Subcutaneous abdominal adipose tissue (tissue), 5 donors: ENCODE data around the gene IFRD1.

Experiments used
- H3K27ac ChIP-seq: one replicate; pipeline ENCODE4 v1.7.0; 2013; ENCODE audit warnings: low read depth, mild to moderate bottlenecking, inconsistent platforms, low read length, moderate library complexity
- H3K27me3 ChIP-seq, 5 donors: one replicate each; pipeline ENCODE4 v1.7.0; 2013; ENCODE audit warnings: low read length in 5 of 5, inconsistent platforms in 1 of 5; ENCODE audit not compliant: control insufficient read depth in 5 of 5, insufficient read depth in 4 of 5
- H3K36me3 ChIP-seq, 5 donors: one replicate each; pipeline ENCODE4 v1.7.0; 2013; ENCODE audit warnings: low read length in 5 of 5; ENCODE audit not compliant: control insufficient read depth in 5 of 5, insufficient read depth in 5 of 5
- H3K4me1 ChIP-seq, 5 donors: one replicate each; pipeline ENCODE4 v1.7.0; 2013; ENCODE audit warnings: low read length in 5 of 5, mild to moderate bottlenecking in 3 of 5, moderate library complexity in 1 of 5; ENCODE audit not compliant: control insufficient read depth in 5 of 5, insufficient read depth in 5 of 5
- H3K4me3 ChIP-seq, 5 donors: one replicate each; pipeline ENCODE4 v1.7.0; 2013; ENCODE audit warnings: low read length in 5 of 5, low read depth in 1 of 5
- H3K9ac ChIP-seq, 5 donors: one replicate each; pipeline ENCODE4 v1.7.0; 2013; ENCODE audit warnings: low read length in 5 of 5, mild to moderate bottlenecking in 4 of 5, moderate library complexity in 3 of 5
- H3K9me3 ChIP-seq, 5 donors: one replicate each; pipeline ENCODE4 v1.7.0; 2013; ENCODE audit warnings: low read length in 5 of 5; ENCODE audit not compliant: control insufficient read depth in 5 of 5
- donor health status: healthy.
- donor health status: healthy.
- donor health status: healthy.
- donor health status: healthy.
- donor health status: healthy.

The IFRD1 gene

GRCh38 chr7:112501801-112502503 is 51.7 kb downstream of the IFRD1 start:
- no peaks in the 10 kb centered on the region for H3K9me3 ChIP-seq
- H3K4me1 ChIP-seq, result peaks cover 0 to 9% (median 4%) of the 10 kb centered on the region in 5 donors
- H3K36me3 ChIP-seq, result no peaks in the 10 kb centered on the region
- no peak overlapping the region for H3K27ac ChIP-seq
- no peak overlapping the region for H3K9ac ChIP-seq
- H3K27me3 ChIP-seq, result no peaks in the 10 kb centered on the region
- H3K4me3 ChIP-seq, result no peak overlapping the region

GRCh38 chr7:112502700-112503099 is 52.4 kb downstream of the IFRD1 start:
- H3K27ac ChIP-seq, result no peak overlapping the region
- no peaks in the 10 kb centered on the region for H3K36me3 ChIP-seq
- H3K4me3 ChIP-seq, result no peak overlapping the region
- no peaks in the 10 kb centered on the region for H3K27me3 ChIP-seq
- no peak overlapping the region for H3K9ac ChIP-seq
- no peaks in the 10 kb centered on the region for H3K9me3 ChIP-seq
- H3K4me1 ChIP-seq, result peaks cover 0 to 9% (median 4%) of the 10 kb centered on the region in 5 donors

GRCh38 chr7:112503361-112503972 is 53.2 kb downstream of the IFRD1 start:
- H3K27me3 ChIP-seq, result peaks cover 0 to 1% (median 0%) of the 10 kb centered on the region in 5 donors
- H3K9me3 ChIP-seq, result no peaks in the 10 kb centered on the region
- peaks cover 0 to 9% (median 4%) of the 10 kb centered on the region in 5 donors for H3K4me1 ChIP-seq
- H3K36me3 ChIP-seq, result no peaks in the 10 kb centered on the region
- no peak overlapping the region for H3K4me3 ChIP-seq
- H3K9ac ChIP-seq, result no peak overlapping the region
- H3K27ac ChIP-seq, result no peak overlapping the region

GRCh38 chr7:112504093-112504695 is 53.9 kb downstream of the IFRD1 start:
- Histone ChIP-seq H3K4me1 (peaks cover 0 to 9% (median 4%) of the 10 kb centered on the region in 5 donors), H3K27me3 (peaks cover 0 to 2% (median 0%) of the 10 kb centered on the region in 5 donors), H3K36me3 (no peaks in the 10 kb centered on the region), H3K9me3 (no peaks in the 10 kb centered on the region), H3K9ac (no peak overlapping the region), H3K27ac (no peak overlapping the region), H3K4me3 (no peak overlapping the region)

GRCh38 chr7:112505495-112505894 is 55.2 kb downstream of the IFRD1 start:
- peaks cover 0 to 2% (median 0%) of the 10 kb centered on the region in 5 donors for H3K27me3 ChIP-seq
- H3K4me3 ChIP-seq, result no peak overlapping the region
- H3K36me3 ChIP-seq, result no peaks in the 10 kb centered on the region
- H3K9me3 ChIP-seq, result no peaks in the 10 kb centered on the region
- peaks cover 0 to 9% (median 4%) of the 10 kb centered on the region in 5 donors for H3K4me1 ChIP-seq
- no peak overlapping the region for H3K27ac ChIP-seq
- no peak overlapping the region for H3K9ac ChIP-seq

- Histone ChIP-seq H3K4me1 (peaks cover 0 to 5% (median 0%) of the 10 kb centered on the region in 5 donors), H3K27ac (no peak overlapping the region), H3K4me3 (no peak overlapping the region), H3K9ac (no peak overlapping the region), H3K27me3 (peaks cover 0 to 2% (median 0%) of the 10 kb centered on the region in 5 donors), H3K9me3 (no peaks in the 10 kb centered on the region), H3K36me3 (no peaks in the 10 kb centered on the region)
Measured at GRCh38 chr7:112508404-112508803, 58.1 kb downstream of the IFRD1 start.

GRCh38 chr7:112509402-112509801 is 59.1 kb downstream of the IFRD1 start:
- Histone ChIP-seq H3K9me3 (no peaks in the 10 kb centered on the region), H3K27ac (no peak overlapping the region), H3K4me3 (no peak overlapping the region), H3K27me3 (peaks cover 0 to 2% (median 0%) of the 10 kb centered on the region in 5 donors), H3K36me3 (no peaks in the 10 kb centered on the region), H3K4me1 (peaks cover 0 to 5% (median 0%) of the 10 kb centered on the region in 5 donors), H3K9ac (no peak overlapping the region)

GRCh38 chr7:112510001-112510742 is 59.9 kb downstream of the IFRD1 start:
- peaks cover 0 to 2% (median 0%) of the 10 kb centered on the region in 5 donors for H3K27me3 ChIP-seq
- no peak overlapping the region for H3K27ac ChIP-seq
- H3K4me1 ChIP-seq, result peaks cover 0 to 5% (median 0%) of the 10 kb centered on the region in 5 donors
- H3K36me3 ChIP-seq, result no peaks in the 10 kb centered on the region
- no peak overlapping the region for H3K4me3 ChIP-seq
- H3K9me3 ChIP-seq, result no peaks in the 10 kb centered on the region
- no peak overlapping the region for H3K9ac ChIP-seq

- Histone ChIP-seq H3K36me3 (no peaks in the 10 kb centered on the region), H3K4me3 (no peak overlapping the region), H3K27me3 (peaks cover 0 to 2% (median 0%) of the 10 kb centered on the region in 5 donors), H3K4me1 (peaks cover 0 to 5% (median 0%) of the 10 kb centered on the region in 5 donors), H3K9ac (no peak overlapping the region), H3K9me3 (no peaks in the 10 kb centered on the region), H3K27ac (no peak overlapping the region)
Measured at GRCh38 chr7:112510743-112511110, 60.5 kb downstream of the IFRD1 start.
